GM21723 (cell line): ENCODE measurements around the gene RASAL2.
"Not testable (repeated sequence)": the region's sequence is repeated elsewhere in the genome, so short reads cannot be mapped to it uniquely, and the experiment has no call there.

ENCODE experiments used
- ATAC-seq: cut with Tn5 transposase; IDR thresholded peaks from one replicate; pipeline ENCODE4 v1.9.1; 2021; ENCODE audit warnings: mild to moderate bottlenecking, moderate library complexity; ENCODE audit not compliant: unreplicated experiment

Gene RASAL2

GRCh38 chr1:178330848-178331497 is 237.1 kb downstream of the RASAL2 start:
- no peak for ATAC-seq

- ATAC-seq, result no peak
Measured at GRCh38 chr1:178335426-178335825, 241.5 kb downstream of the RASAL2 start.

GRCh38 chr1:178337091-178337706 is 243.3 kb downstream of the RASAL2 start:
- ATAC-seq, result no peak

- no peak for ATAC-seq
Measured at GRCh38 chr1:178339834-178340233, 245.9 kb downstream of the RASAL2 start.

- no peak for ATAC-seq
Measured at GRCh38 chr1:178341261-178341956, 247.5 kb downstream of the RASAL2 start.

GRCh38 chr1:178342745-178343144 is 248.8 kb downstream of the RASAL2 start:
- ATAC-seq, result no peak

- peak; percentile 69 for ATAC-seq
Measured at GRCh38 chr1:178344513-178345091, 250.7 kb downstream of the RASAL2 start.

GRCh38 chr1:178345238-178345637 is 251.3 kb downstream of the RASAL2 start:
- ATAC-seq, result no peak

- ATAC-seq, result no peak
Measured at GRCh38 chr1:178345807-178346206, 251.9 kb downstream of the RASAL2 start.

- ATAC-seq, result no peak
Measured at GRCh38 chr1:178349801-178350200, 255.9 kb downstream of the RASAL2 start.

GRCh38 chr1:178351911-178352310 is 258.0 kb downstream of the RASAL2 start:
- ATAC-seq, result not testable (repeated sequence)

- ATAC-seq, result no peak
Measured at GRCh38 chr1:178352790-178353416, 259.0 kb downstream of the RASAL2 start.

GRCh38 chr1:178353524-178353923 is 259.6 kb downstream of the RASAL2 start:
- no peak for ATAC-seq

- ATAC-seq, result no peak
Measured at GRCh38 chr1:178354816-178355215, 260.9 kb downstream of the RASAL2 start.

- ATAC-seq, result no peak
Measured at GRCh38 chr1:178356299-178356698, 262.4 kb downstream of the RASAL2 start.

GRCh38 chr1:178358456-178358855 is 264.6 kb downstream of the RASAL2 start:
- no peak for ATAC-seq

- ATAC-seq, result no peak
Measured at GRCh38 chr1:178360421-178360820, 266.5 kb downstream of the RASAL2 start.

- ATAC-seq, result peak; percentile 60
Measured at GRCh38 chr1:178361847-178362246, 267.9 kb downstream of the RASAL2 start.

- no peak for ATAC-seq
Measured at GRCh38 chr1:178362747-178363146, 268.8 kb downstream of the RASAL2 start.

GRCh38 chr1:178364782-178365181 is 270.9 kb downstream of the RASAL2 start:
- no peak for ATAC-seq

- no peak for ATAC-seq
Measured at GRCh38 chr1:178367151-178367550, 273.2 kb downstream of the RASAL2 start.
